HepG2 (cell line): ENCODE data around the gene PTGR1. TPM values are rescaled to one million over a fixed set of nuclear protein-coding genes. Genes with fewer than 3 reads are reported as not detected.

Source experiments
- DRAP1 ChIP-seq: IDR thresholded peaks from 2 replicates; pipeline ENCODE4 v1.6.1; 2016; ENCODE audit warnings: missing genetic modification reagents, missing compliant biosample characterization
- HNF1B ChIP-seq: sonication (generic); formaldehyde crosslinking; IDR thresholded peaks from 2 replicates; pipeline ENCODE4 v1.5.1; 2020; ENCODE audit warnings: mild to moderate bottlenecking, moderate library complexity, missing genetic modification reagents
- HNF4G ChIP-seq, 2 experiments: sonication (generic) in 1 of 2; formaldehyde crosslinking in 1 of 2; IDR thresholded peaks; 2 replicates each; pipeline versions ENCODE4 v1.4.0 to v1.6.1; 2011 to 2020; ENCODE audit warnings: borderline replicate concordance in 2 of 2, low read depth in 2 of 2, mild to moderate bottlenecking in 2 of 2, low read length in 1 of 2, missing genetic modification reagents in 1 of 2, moderate library complexity in 1 of 2
- KAT8 ChIP-seq: IDR thresholded peaks from 2 replicates; pipeline ENCODE4 v1.6.1; 2016; ENCODE audit warnings: missing genetic modification reagents, missing compliant biosample characterization
- MAFK ChIP-seq, 2 experiments: IDR thresholded peaks in 1 of 2; conservative IDR thresholded peaks in 1 of 2; 2 replicates each; pipeline ENCODE4 v1.6.1; 2011; ENCODE audit warnings: improper control_type of control experiment in 2 of 2, low read length in 2 of 2
- PRDM4 ChIP-seq: sonication (generic); formaldehyde crosslinking; IDR thresholded peaks from 2 replicates; pipeline ENCODE4 v1.9.0; 2021; ENCODE audit warnings: missing genetic modification reagents, borderline replicate concordance
- ZBTB21 ChIP-seq: sonication (generic); formaldehyde crosslinking; IDR thresholded peaks from 2 replicates; pipeline ENCODE4 v1.4.0; 2020; ENCODE audit warnings: missing genetic modification reagents
- ZBTB25 ChIP-seq: IDR thresholded peaks from 2 replicates; pipeline ENCODE4 v1.6.1; 2018; ENCODE audit warnings: missing genetic modification reagents
- ZBTB40 ChIP-seq, 2 experiments: fragments of 450-650 bp in 1 of 2; sonication (generic) in 1 of 2; formaldehyde crosslinking in 1 of 2; IDR thresholded peaks; 2 replicates each; pipeline versions ENCODE4 v1.6.1 to v1.8.0; 2016 to 2022; ENCODE audit warnings: antibody characterized with exemption in 1 of 2, mild to moderate bottlenecking in 1 of 2, missing genetic modification reagents in 1 of 2
- ZFX ChIP-seq: sonication (generic); formaldehyde crosslinking; IDR thresholded peaks from 2 replicates; pipeline ENCODE4 v1.4.0; 2020; ENCODE audit warnings: mild to moderate bottlenecking, low read depth, missing genetic modification reagents, moderate library complexity
- ZNF205 ChIP-seq: IDR thresholded peaks from 2 replicates; pipeline ENCODE4 v1.6.1; 2018; ENCODE audit warnings: missing biosample characterization, missing genetic modification reagents
- ZNF703 ChIP-seq: sonication (generic); formaldehyde crosslinking; IDR thresholded peaks from 2 replicates; pipeline ENCODE4 v1.5.1; 2020; ENCODE audit warnings: missing genetic modification reagents, mild to moderate bottlenecking, moderate library complexity, borderline replicate concordance
- ZNF776 ChIP-seq: sonication (generic); formaldehyde crosslinking; IDR thresholded peaks from 2 replicates; pipeline ENCODE4 v1.4.0; 2020; ENCODE audit warnings: mild to moderate bottlenecking, missing genetic modification reagents
- polyA plus RNA-seq, 8 experiments: library from polyadenylated mRNA; depleted of rRNA in 3 of 8; stranded (reverse) in 7 of 8; unstranded in 1 of 8; fragments of >200 nt; fragmentation: Illumina TruSeq in 4 of 8; extraction: Trizol in 4 of 8; gene quantifications; 2 replicates each; pipeline versions ENCODE4 v1.2.1 to v1.2.3, GENCODE V29; 2011 to 2016; ENCODE audit warnings: low read depth in 4 of 8, missing spikeins in 1 of 8, mixed read lengths in 1 of 8; ENCODE audit not compliant: insufficient read depth in 1 of 8
- total RNA-seq, 5 experiments: library from RNA; depleted of rRNA; stranded (reverse); fragments of >200 nt; fragmentation: Illumina TruSeq; extraction: Trizol; gene quantifications; 2 replicates each; pipeline ENCODE4 v1.2.3, GENCODE V29; 2016; ENCODE audit warnings: low read depth in 1 of 5

Gene PTGR1
- total and polyA plus RNA-seq, 2 of the 13 experiments (the other 11 are each of a cell fraction or from before 2014, with no cell fraction given) = 6.0 to 15.8 TPM

GRCh38 chr9:111627260-111627963, 28.0 kb upstream of the PTGR1 start (continued):
- TF ChIP-seq HNF4G (IDR thresholded peaks at IDR 0.05; ENCODE audit: borderline replicate concordance, low read depth, low read length) (peak; percentile 78), HNF4G (CRISPR knock-in tag; IDR thresholded peaks at IDR 0.05; ENCODE audit: borderline replicate concordance, low read depth) (no peak), ZNF205 (CRISPR knock-in tag) (no peak), HNF1B (CRISPR knock-in tag) (no peak), ZNF776 (no peak), ZBTB40 (IDR thresholded peaks at IDR 0.05) (no peak), ZBTB40 (CRISPR knock-in tag; IDR thresholded peaks at IDR 0.05) (no peak), ZBTB25 (no peak), KAT8 (no peak), ZBTB21 (CRISPR knock-in tag) (no peak), MAFK (conservative IDR thresholded peaks at IDR 0.05 in 1 of 2, IDR thresholded peaks at IDR 0.05 in 1 of 2; ENCODE audit: low read length in 2 of 2) (no peak), ZFX (no peak), DRAP1 (CRISPR knock-in tag) (no peak), PRDM4 (CRISPR knock-in tag) (no peak), ZNF703 (no peak)
